ENCODE data around the gene ZNF445. TPM values are rescaled to one million over a fixed set of nuclear protein-coding genes. Genes with fewer than 3 reads are reported as not detected.

The ZNF445 gene
- total and polyA plus RNA-seq, 4 donors: 2.1 to 8.7 (median 4.9) TPM

DNA sequence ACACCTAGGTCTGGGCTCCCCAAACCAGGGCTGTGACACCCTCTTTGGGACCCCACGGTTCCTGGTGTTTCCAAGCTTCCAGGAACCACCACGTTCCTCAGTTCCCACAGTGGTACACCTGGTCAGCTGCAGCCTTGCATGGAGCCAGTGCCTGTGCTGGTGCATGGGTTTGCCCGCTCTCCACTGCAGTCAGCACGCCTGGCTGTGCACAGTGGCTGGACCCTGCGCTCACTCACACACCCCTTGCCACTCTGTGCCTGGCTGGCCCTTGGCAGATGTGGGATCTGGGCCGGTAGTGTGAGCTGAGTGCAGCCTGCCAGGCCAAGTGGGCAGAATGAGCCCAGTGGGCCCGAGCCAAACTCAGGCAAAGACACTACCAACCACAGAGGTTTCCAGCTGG, 90.1 kb downstream of the ZNF445 start:
- H3K36me3 ChIP-seq (ENCODE audit: control insufficient read depth in 4 of 4, insufficient read depth in 3 of 4, low read depth in 1 of 4, low read length in 3 of 4): peaks cover 0 to 11% (median 5%) of the 10 kb centered on the region in 4 donors
- 98% methylated on average over 7 of the region's 7 CpGs for WGBS
- no peak overlapping the region for H3K9ac ChIP-seq (ENCODE audit: low read depth in 1 of 2, low read length in 2 of 2)
- H3K4me1 ChIP-seq (ENCODE audit: control insufficient read depth in 4 of 4, insufficient read depth in 4 of 4, low read length in 3 of 4): no peaks in the 10 kb centered on the region
- peaks cover 4 to 13% (median 11%) of the 10 kb centered on the region in 4 donors for H3K9me3 ChIP-seq (ENCODE audit: control insufficient read depth in 4 of 4, low read length in 3 of 4)
- H3K27me3 ChIP-seq (ENCODE audit: control insufficient read depth in 4 of 4, insufficient read depth in 4 of 4, low read length in 3 of 4): no peaks in the 10 kb centered on the region
- H3K4me3 ChIP-seq (ENCODE audit: low read depth in 1 of 3, low read length in 3 of 3): no peak overlapping the region
- DNase-seq (ENCODE audit: low spot score): no peak
- TF ChIP-seq, protein P1, sequence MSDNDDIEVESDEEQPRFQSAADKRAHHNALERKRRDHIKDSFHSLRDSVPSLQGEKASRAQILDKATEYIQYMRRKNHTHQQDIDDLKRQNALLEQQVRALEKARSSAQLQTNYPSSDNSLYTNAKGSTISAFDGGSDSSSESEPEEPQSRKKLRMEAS (IDR thresholded peaks at IDR 0.05): no peak
- TF ChIP-seq NR2F2 (IDR thresholded peaks at IDR 0.05) (no peak), YY1 (IDR thresholded peaks at IDR 0.05) (no peak), FOXA2 (IDR thresholded peaks at IDR 0.05) (no peak), RXRA (IDR thresholded peaks at IDR 0.05) (no peak), GABPA (IDR thresholded peaks at IDR 0.05 in 1 of 2, conservative IDR thresholded peaks at IDR 0.05 in 1 of 2) (no peak), FOXA1 (IDR thresholded peaks at IDR 0.05) (no peak), RAD21 (IDR thresholded peaks at IDR 0.05) (no peak), HNF4A (conservative IDR thresholded peaks at IDR 0.05) (no peak), EGR1 (IDR thresholded peaks at IDR 0.05; ENCODE audit: low read depth in 2 of 2) (no peak), TAF1 (conservative IDR thresholded peaks at IDR 0.05) (no peak), SP1 (IDR thresholded peaks at IDR 0.05) (no peak), JUND (IDR thresholded peaks at IDR 0.05) (no peak)
- TF ChIP-seq, protein P2, sequence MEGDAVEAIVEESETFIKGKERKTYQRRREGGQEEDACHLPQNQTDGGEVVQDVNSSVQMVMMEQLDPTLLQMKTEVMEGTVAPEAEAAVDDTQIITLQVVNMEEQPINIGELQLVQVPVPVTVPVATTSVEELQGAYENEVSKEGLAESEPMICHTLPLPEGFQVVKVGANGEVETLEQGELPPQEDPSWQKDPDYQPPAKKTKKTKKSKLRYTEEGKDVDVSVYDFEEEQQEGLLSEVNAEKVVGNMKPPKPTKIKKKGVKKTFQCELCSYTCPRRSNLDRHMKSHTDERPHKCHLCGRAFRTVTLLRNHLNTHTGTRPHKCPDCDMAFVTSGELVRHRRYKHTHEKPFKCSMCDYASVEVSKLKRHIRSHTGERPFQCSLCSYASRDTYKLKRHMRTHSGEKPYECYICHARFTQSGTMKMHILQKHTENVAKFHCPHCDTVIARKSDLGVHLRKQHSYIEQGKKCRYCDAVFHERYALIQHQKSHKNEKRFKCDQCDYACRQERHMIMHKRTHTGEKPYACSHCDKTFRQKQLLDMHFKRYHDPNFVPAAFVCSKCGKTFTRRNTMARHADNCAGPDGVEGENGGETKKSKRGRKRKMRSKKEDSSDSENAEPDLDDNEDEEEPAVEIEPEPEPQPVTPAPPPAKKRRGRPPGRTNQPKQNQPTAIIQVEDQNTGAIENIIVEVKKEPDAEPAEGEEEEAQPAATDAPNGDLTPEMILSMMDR (IDR thresholded peaks at IDR 0.05; ENCODE audit: low read depth, low read length, missing input control): no peak
- TF ChIP-seq, protein P3, sequence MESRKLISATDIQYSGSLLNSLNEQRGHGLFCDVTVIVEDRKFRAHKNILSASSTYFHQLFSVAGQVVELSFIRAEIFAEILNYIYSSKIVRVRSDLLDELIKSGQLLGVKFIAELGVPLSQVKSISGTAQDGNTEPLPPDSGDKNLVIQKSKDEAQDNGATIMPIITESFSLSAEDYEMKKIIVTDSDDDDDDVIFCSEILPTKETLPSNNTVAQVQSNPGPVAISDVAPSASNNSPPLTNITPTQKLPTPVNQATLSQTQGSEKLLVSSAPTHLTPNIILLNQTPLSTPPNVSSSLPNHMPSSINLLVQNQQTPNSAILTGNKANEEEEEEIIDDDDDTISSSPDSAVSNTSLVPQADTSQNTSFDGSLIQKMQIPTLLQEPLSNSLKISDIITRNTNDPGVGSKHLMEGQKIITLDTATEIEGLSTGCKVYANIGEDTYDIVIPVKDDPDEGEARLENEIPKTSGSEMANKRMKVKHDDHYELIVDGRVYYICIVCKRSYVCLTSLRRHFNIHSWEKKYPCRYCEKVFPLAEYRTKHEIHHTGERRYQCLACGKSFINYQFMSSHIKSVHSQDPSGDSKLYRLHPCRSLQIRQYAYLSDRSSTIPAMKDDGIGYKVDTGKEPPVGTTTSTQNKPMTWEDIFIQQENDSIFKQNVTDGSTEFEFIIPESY (IDR thresholded peaks at IDR 0.05): no peak
- TF ChIP-seq, protein P4, sequence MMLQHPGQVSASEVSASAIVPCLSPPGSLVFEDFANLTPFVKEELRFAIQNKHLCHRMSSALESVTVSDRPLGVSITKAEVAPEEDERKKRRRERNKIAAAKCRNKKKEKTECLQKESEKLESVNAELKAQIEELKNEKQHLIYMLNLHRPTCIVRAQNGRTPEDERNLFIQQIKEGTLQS (IDR thresholded peaks at IDR 0.05): no peak
- TF ChIP-seq, protein P5, sequence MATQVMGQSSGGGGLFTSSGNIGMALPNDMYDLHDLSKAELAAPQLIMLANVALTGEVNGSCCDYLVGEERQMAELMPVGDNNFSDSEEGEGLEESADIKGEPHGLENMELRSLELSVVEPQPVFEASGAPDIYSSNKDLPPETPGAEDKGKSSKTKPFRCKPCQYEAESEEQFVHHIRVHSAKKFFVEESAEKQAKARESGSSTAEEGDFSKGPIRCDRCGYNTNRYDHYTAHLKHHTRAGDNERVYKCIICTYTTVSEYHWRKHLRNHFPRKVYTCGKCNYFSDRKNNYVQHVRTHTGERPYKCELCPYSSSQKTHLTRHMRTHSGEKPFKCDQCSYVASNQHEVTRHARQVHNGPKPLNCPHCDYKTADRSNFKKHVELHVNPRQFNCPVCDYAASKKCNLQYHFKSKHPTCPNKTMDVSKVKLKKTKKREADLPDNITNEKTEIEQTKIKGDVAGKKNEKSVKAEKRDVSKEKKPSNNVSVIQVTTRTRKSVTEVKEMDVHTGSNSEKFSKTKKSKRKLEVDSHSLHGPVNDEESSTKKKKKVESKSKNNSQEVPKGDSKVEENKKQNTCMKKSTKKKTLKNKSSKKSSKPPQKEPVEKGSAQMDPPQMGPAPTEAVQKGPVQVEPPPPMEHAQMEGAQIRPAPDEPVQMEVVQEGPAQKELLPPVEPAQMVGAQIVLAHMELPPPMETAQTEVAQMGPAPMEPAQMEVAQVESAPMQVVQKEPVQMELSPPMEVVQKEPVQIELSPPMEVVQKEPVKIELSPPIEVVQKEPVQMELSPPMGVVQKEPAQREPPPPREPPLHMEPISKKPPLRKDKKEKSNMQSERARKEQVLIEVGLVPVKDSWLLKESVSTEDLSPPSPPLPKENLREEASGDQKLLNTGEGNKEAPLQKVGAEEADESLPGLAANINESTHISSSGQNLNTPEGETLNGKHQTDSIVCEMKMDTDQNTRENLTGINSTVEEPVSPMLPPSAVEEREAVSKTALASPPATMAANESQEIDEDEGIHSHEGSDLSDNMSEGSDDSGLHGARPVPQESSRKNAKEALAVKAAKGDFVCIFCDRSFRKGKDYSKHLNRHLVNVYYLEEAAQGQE (IDR thresholded peaks at IDR 0.05): no peak
- H3K27ac ChIP-seq (ENCODE audit: low read depth in 1 of 2, low read length in 2 of 2): no peak overlapping the region

Other genes with a start within 250 kb of the ZNF445 start
- gene TOPAZ1, start 235.8 kb downstream of the ZNF445 start, total RNA-seq: not detected
- gene TOPAZ1, start 235.8 kb downstream of the ZNF445 start, polyA plus RNA-seq: not detected
- gene TCAIM, start 138.9 kb downstream of the ZNF445 start, total RNA-seq: 10 to 100 TPM; 23.4 to 46.6 TPM
- gene TCAIM, start 138.9 kb downstream of the ZNF445 start, polyA plus RNA-seq: 10 to 100 TPM; 21.0 to 24.6 TPM
- 1 to 10 TPM; 3.2 to 4.4 TPM for gene ZKSCAN7, start 77.5 kb upstream of the ZNF445 start, total RNA-seq
- 1 to 10 TPM; 1.1 to 1.2 TPM for gene ZKSCAN7, start 77.5 kb upstream of the ZNF445 start, polyA plus RNA-seq
- gene ZNF660, start 107.3 kb upstream of the ZNF445 start, total RNA-seq: 1 to 10 TPM in 1 of 2 donors, under 1 TPM in 1; 0.59 to 2.7 TPM
- under 1 TPM; 0.08 to 0.24 TPM for gene ZNF660, start 107.3 kb upstream of the ZNF445 start, polyA plus RNA-seq
- gene ZNF197, start 147.4 kb upstream of the ZNF445 start, total RNA-seq: 10 to 100 TPM in 1 of 2 donors, 1 to 10 TPM in 1; 8.1 to 10.6 TPM
- 1 to 10 TPM; 2.4 to 3.6 TPM for gene ZNF197, start 147.4 kb upstream of the ZNF445 start, polyA plus RNA-seq
- 1 to 10 TPM; 2.2 to 4.9 TPM for gene ZNF35, start 171.1 kb upstream of the ZNF445 start, total RNA-seq
- 1 to 10 TPM; 1.2 to 1.3 TPM for gene ZNF35, start 171.1 kb upstream of the ZNF445 start, polyA plus RNA-seq
- gene ZNF502, start 235.0 kb upstream of the ZNF445 start, total RNA-seq: 1 to 10 TPM; 1.7 to 2.1 TPM
- under 1 TPM; 0.75 to 0.89 TPM for gene ZNF502, start 235.0 kb upstream of the ZNF445 start, polyA plus RNA-seq